Fibroblast of villous mesenchyme (primary cell): ENCODE measurements around the gene TOE1. TPM values are rescaled to one million over a fixed set of nuclear protein-coding genes. Genes with fewer than 3 reads are reported as not detected.
"Not testable (repeated sequence)": the region's sequence is repeated elsewhere in the genome, so short reads cannot be mapped to it uniquely, and the experiment has no call there.

Source experiments
- DNase-seq: peaks from one replicate; pipeline ENCODE4 v3.0.0-alpha.2; 2010; ENCODE audit warnings: low read depth
- H3K4me3 ChIP-seq: 2 replicates; pipeline ENCODE4 v1.5.1; 2011; ENCODE audit warnings: low read depth, mild to moderate bottlenecking, low read length
- CTCF ChIP-seq: IDR thresholded peaks from 2 replicates; pipeline ENCODE4 v1.5.1; 2012; ENCODE audit warnings: low read depth, mild to moderate bottlenecking, low read length; ENCODE audit not compliant: insufficient read depth
- total RNA-seq: library from RNA; depleted of rRNA; stranded (reverse); fragments of >200 nt; gene quantifications from 2 replicates; pipeline ENCODE4 v1.2.3, GENCODE V29; 2012

TOE1 gene
- 10.3 and 10.4 TPM in 2 replicates for total RNA-seq

- peak within 1 kb of the TSS; percentile 93 for H3K4me3 ChIP-seq
- DNase-seq: peak; percentile 91
- TF ChIP-seq CTCF: no peak
Measured at GRCh38 chr1:45339789-45340558, at the start of gene TOE1, which contains the start of gene MUTYH. TSS of gene TOE1 (plus strand) at chr1:45340170. CDS start at chr1:45340253, 83 bp downstream. TSS of gene MUTYH (minus strand) at chr1:45340440. CDS start at chr1:45334505, 5,935 bp downstream.

GRCh38 chr1:45291002-45291401, 49.0 kb upstream of the TOE1 start:
- H3K4me3 ChIP-seq, DNase-seq: not testable (repeated sequence)

GRCh38 chr1:45291716-45292115, 48.3 kb upstream of the TOE1 start:
- no peak overlapping the region for H3K4me3 ChIP-seq
- TF ChIP-seq CTCF: no peak
- no peak for DNase-seq

DNA sequence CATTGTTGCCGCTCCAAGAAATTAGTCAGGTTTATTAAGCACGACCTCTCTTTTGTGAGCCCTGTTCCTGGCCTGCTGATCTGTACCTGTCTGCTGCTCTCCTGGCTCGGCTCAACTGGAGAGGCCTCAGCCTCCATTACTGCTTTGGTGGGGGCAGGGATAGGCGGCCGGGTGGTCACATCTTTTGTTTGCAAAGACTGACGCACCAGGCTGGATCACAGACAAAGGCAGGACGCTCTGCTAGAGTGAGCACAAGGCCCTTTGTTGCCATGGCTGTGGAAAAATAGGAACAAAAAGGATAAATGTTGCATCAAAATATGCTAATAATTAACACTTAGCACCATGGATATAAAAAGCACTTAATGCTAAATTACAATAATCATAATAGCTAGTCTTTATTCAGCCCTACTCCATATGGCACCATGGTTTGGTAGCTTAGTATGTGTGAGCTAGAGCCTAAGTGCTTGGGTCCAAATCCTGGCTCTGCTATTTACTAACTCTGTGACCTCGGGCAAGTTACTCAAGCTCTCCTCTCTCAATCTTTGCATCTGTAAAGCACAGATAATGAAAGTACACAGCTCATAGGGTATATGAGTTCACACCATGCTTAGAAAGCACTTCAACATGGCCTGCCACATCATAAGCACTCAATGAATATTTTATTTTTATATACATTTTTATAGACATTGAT, 42.2 kb upstream of the TOE1 start:
- no peak for TF ChIP-seq CTCF
- DNase-seq: peak; percentile 25

GRCh38 chr1:45299296-45299695, 40.7 kb upstream of the TOE1 start:
- no peak for DNase-seq
- TF ChIP-seq CTCF: no peak
- no peak overlapping the region for H3K4me3 ChIP-seq

More for the DNA sequence above, 42.2 kb upstream of the TOE1 start:
- no peak overlapping the region for H3K4me3 ChIP-seq

- no peak overlapping the region for H3K4me3 ChIP-seq
- TF ChIP-seq CTCF: peak; percentile 77
- DNase-seq: peak; percentile 80
Measured at GRCh38 chr1:45299981-45300668, 39.8 kb upstream of the TOE1 start.

GRCh38 chr1:45300669-45300997, 39.3 kb upstream of the TOE1 start:
- TF ChIP-seq CTCF: no peak
- no peak for DNase-seq
- no peak overlapping the region for H3K4me3 ChIP-seq
